HG03521 (cell line): Measurements from ENCODE around the gene P2RX6.
"Not testable (repeated sequence)": the region's sequence is repeated elsewhere in the genome, so short reads cannot be mapped to it uniquely, and the experiment has no call there.

Source experiments
- ATAC-seq: cut with Tn5 transposase; IDR thresholded peaks from one replicate; pipeline ENCODE4 v1.9.1; 2021; ENCODE audit warnings: mild to moderate bottlenecking, moderate library complexity; ENCODE audit not compliant: unreplicated experiment

The P2RX6 gene

GRCh38 chr22:21030621-21031544, 15.9 kb downstream of the P2RX6 start:
- no peak for ATAC-seq

DNA sequence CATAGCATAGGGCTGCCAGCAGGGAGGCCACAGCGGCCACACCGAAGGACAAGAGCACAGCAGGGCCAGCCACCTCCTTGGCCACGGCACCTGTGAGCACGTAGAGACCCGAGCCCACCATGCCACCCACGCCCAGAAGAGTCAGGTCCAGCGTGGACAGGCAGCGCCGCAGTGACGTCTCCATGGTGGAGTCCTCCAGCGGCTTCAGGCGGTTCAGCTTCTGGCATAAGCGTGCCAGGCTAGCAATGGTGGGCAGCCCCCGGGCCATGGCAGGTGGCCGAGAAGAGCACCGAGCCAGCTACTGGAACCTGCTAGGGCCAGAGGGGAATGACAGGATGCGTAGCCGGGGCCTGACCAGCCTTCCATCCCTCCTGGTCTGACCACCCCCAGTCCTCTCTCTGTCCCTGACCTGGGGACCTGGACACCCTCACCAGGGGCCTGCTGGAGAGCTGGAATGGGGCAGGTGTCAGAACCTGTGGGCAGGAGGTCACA, 16.6 kb downstream of the P2RX6 start:
- ATAC-seq: no peak

DNA sequence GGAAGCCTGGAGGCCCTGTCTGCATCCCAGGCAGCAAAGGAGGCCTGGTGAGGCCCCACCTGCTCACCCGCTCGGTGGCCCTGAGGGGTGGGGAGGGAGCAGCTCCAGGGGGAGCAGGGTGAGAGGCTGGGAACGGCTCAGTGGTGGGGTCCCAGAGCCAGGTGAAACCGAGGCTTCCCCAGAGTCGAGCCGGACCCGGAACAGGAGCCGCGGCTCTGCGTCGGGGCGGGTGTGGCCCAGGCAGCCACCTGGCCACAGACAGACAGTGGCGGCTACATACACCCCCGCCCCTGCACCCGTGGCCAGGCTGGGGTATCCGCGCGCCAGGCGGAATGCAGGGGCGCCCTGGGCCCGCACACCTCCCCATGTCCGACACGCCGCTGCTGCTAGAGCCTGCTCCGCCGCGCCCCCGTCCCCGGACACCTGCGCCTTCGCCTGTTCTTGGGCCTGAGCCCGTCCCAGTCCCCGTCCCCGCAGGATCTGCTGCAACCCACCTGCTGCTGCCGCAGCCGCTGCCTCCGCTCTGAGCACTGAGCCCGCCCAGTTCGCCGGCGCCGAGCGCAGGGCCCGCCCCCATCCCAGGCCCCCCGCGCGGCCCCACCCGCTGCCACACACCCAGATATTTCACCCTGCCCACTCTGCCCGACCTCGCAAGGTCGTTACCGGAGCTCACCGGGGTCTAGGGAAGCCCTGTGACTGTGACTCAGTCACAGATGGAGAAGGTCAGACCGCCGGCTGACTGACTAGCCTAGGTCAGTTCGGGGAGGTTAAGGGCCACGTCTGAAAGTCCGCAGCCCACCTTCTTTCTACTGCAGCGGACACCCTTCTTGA, 17.3 kb downstream of the P2RX6 start, which contains the start of gene SLC7A4:
Gene SLC7A4 (minus strand): TSS at position 525 of the 831 bp plus-strand sequence. CDS start 749 bp downstream, outside the sequence.
- no peak for ATAC-seq

GRCh38 chr22:21032868-21033688, 18.1 kb downstream of the P2RX6 start:
- no peak for ATAC-seq

GRCh38 chr22:21033895-21034294, 18.9 kb downstream of the P2RX6 start:
- ATAC-seq: no peak

DNA sequence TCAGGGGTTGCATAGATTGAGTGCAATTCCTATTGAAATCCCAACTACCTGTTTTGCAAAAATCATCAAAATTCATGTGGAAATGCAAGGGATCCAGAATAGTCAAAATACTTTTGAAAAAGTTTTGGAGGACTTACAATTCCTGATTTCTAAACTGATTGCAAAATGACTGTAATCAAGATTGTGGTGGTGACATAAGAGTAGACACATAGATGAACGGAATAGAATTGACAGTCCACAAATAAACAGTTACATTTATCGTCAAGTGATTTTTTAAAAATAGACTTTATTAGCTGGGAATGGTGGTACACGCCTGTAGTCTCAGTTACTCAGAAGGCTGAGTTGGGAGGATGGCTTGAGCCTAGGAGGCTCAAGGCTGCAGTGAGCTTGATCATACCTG, 20.0 kb downstream of the P2RX6 start:
- ATAC-seq: no peak

- ATAC-seq: no peak
These were observed 23.4 kb downstream of the P2RX6 start for GRCh38 chr22:21038405-21038804.

DNA sequence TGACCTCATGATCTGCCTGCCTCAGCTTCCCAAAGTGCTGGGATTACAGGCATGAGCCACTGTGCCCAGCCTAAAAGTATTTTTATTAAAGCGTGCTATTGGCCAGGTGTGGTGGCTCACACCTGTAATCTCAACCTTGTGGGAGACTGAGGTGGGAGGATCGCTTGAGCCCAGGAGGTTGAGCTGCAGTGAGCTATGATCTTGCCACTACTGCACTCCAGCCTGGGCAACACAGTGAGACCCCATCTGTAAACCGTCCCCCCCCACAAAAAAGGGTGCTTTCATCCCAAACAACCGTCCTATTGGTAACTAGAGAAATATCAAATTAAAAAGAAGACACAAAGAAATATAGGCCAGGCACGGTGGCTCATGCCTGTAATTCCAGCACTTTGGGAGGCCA, 24.2 kb downstream of the P2RX6 start:
- not testable (repeated sequence) for ATAC-seq

- no peak for ATAC-seq
These were observed 27.0 kb downstream of the P2RX6 start for GRCh38 chr22:21041937-21042336.

- ATAC-seq: no peak
These were observed 28.3 kb downstream of the P2RX6 start for GRCh38 chr22:21042978-21043859.

- no peak for ATAC-seq
These were observed 29.0 kb downstream of the P2RX6 start for GRCh38 chr22:21043860-21044535.

- ATAC-seq: no peak
These were observed 30.1 kb downstream of the P2RX6 start for GRCh38 chr22:21044931-21045584.

DNA sequence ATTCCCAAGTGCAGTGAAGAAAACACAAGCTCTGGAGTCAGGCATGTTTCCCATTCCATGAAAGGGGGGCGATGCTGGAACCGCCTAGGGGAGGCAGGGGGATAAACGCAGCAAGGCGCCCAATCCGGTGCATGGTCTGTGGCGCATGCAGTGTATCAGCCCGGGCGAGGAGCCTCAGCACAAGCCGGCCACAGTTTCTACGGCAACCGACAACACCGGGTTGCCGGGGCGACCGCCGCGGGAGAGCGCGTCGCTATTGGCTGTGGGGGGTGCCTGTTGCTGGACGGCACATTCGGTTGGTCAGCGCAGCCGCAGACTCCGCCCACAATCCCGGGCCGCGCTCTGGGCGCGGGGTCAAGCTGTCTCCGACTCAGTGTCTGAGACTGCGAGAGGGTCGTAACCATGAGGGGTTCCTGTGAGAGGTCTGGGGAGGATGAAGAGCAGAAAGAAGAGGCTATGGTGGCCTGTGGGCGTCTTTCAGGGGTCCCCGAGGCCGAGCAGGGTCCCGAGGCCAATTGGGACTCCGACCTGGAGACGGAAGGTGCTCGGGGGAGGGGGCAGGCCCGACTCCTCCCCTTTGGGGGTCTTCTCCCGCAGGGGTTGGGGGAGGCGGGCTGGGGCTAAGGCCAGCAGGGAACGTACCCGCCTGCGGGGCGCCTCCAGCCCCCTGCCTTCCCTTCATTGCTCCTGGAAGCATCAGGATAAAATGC, 30.8 kb downstream of the P2RX6 start, which contains the start of gene LRRC74B:
Gene LRRC74B (plus strand): TSS at position 362 of the 710 bp plus-strand sequence. CDS start 41 bp downstream, at position 403.
- peak; percentile 89 for ATAC-seq

GRCh38 chr22:21047035-21047661, 32.2 kb downstream of the P2RX6 start:
- ATAC-seq: no peak

GRCh38 chr22:21047730-21048129, 32.8 kb downstream of the P2RX6 start:
- no peak for ATAC-seq

DNA sequence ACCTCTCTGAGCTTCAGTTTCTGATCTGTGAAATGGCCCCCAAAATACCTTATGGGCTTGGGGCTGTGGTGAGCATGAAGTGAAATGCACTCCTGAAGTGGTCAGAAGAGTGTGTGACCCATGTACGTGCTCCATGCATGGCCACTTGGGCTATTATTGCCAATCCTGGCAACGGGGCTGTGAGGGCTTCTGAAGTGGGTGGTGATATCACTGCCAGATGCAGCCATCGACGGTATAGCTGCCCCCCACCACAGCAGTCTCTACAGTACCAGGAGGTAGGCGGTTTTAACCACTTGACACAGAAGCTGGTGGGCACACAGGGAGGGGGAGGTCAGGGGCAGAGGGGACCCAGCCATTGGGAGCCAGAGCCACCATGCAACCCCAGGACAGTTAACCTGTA, 33.5 kb downstream of the P2RX6 start:
- ATAC-seq: not testable (repeated sequence)

GRCh38 chr22:21048965-21049364, 34.0 kb downstream of the P2RX6 start:
- ATAC-seq: not testable (repeated sequence)
